SK-N-SH (cell line): ENCODE data around the gene REXO5.

Source experiments
- CTCF ChIP-seq: fragments of 200-600 bp; sonication (generic); IDR thresholded peaks from 2 replicates; pipeline ENCODE4 v1.6.1; 2017; ENCODE audit warnings: antibody characterized with exemption, mild to moderate bottlenecking, moderate library complexity
- EZH2phosphoT487 ChIP-seq: fragments of 200-600 bp; sonication (generic); IDR thresholded peaks from 2 replicates; pipeline ENCODE4 v1.6.1; 2017; ENCODE audit warnings: low read depth, mixed run types, mild to moderate bottlenecking, antibody characterized with exemption, moderate library complexity, borderline replicate concordance
- IRF3 ChIP-seq: fragments of 150-350 bp; IDR thresholded peaks from 2 replicates; pipeline ENCODE4 v1.6.1; 2016; ENCODE audit warnings: mild to moderate bottlenecking, low read depth, low read length
- RAD21 ChIP-seq: IDR thresholded peaks from 2 replicates; pipeline ENCODE4 v1.6.1; 2012; ENCODE audit warnings: mild to moderate bottlenecking, low read length
- RFX5 ChIP-seq: IDR thresholded peaks from 2 replicates; pipeline ENCODE4 v1.6.1; 2012; ENCODE audit warnings: mild to moderate bottlenecking, improper control_type of control experiment, low read length
- SMC3 ChIP-seq: IDR thresholded peaks from 2 replicates; pipeline ENCODE4 v1.6.1; 2012; ENCODE audit warnings: low read depth, low read length, improper control_type of control experiment

GRCh38 chr16:20899071-20899470, 92.7 kb downstream of the REXO5 start:
- no peak for TF ChIP-seq CTCF
- TF ChIP-seq IRF3: no peak
- no peak for TF ChIP-seq RFX5
- no peak for TF ChIP-seq RAD21
- no peak for TF ChIP-seq SMC3
- TF ChIP-seq EZH2phosphoT487: no peak
